ENCODE data around the gene RIPPLY3.
"Not testable (repeated sequence)": the region's sequence is repeated elsewhere in the genome, so short reads cannot be mapped to it uniquely, and the experiment has no call there.

The RIPPLY3 gene

GRCh38 chr21:37017951-37018679 lies 11.6 kb downstream of the RIPPLY3 start:
- no peak for DNase-seq (ENCODE audit: low read depth)

GRCh38 chr21:37026499-37026898 lies 20.0 kb downstream of the RIPPLY3 start:
- DNase-seq (ENCODE audit: low read depth) = no peak

GRCh38 chr21:37028570-37028969 lies 22.1 kb downstream of the RIPPLY3 start:
- no peak for DNase-seq (ENCODE audit: low read depth)

GRCh38 chr21:37030864-37031263 lies 24.4 kb downstream of the RIPPLY3 start:
- DNase-seq (ENCODE audit: low read depth) = no peak

- DNase-seq (ENCODE audit: low read depth) = no peak
Observed at GRCh38 chr21:37032293-37032692, 25.8 kb downstream of the RIPPLY3 start.

- peak; percentile 42 for DNase-seq (ENCODE audit: low read depth)
Observed at GRCh38 chr21:37032877-37033471, 26.5 kb downstream of the RIPPLY3 start.

GRCh38 chr21:37034394-37034793 lies 27.9 kb downstream of the RIPPLY3 start:
- DNase-seq (ENCODE audit: low read depth) = not testable (repeated sequence)

- DNase-seq (ENCODE audit: low read depth) = no peak
Observed at GRCh38 chr21:37036177-37036576, 29.7 kb downstream of the RIPPLY3 start.

GRCh38 chr21:37039411-37040075 lies 33.0 kb downstream of the RIPPLY3 start:
- DNase-seq (ENCODE audit: low read depth) = no peak

- no peak for DNase-seq (ENCODE audit: low read depth)
Observed at GRCh38 chr21:37040212-37040611, 33.7 kb downstream of the RIPPLY3 start.

GRCh38 chr21:37041706-37042271 lies 35.3 kb downstream of the RIPPLY3 start:
- DNase-seq (ENCODE audit: low read depth) = no peak

- DNase-seq (ENCODE audit: low read depth) = no peak
Observed at GRCh38 chr21:37043818-37044217, 37.3 kb downstream of the RIPPLY3 start.

- DNase-seq (ENCODE audit: low read depth) = no peak
Observed at GRCh38 chr21:37044643-37045042, 38.1 kb downstream of the RIPPLY3 start.

GRCh38 chr21:37045149-37045548 lies 38.6 kb downstream of the RIPPLY3 start:
- DNase-seq (ENCODE audit: low read depth) = no peak

GRCh38 chr21:37045556-37045955 lies 39.1 kb downstream of the RIPPLY3 start:
- DNase-seq (ENCODE audit: low read depth) = no peak

GRCh38 chr21:37047079-37047478 lies 40.6 kb downstream of the RIPPLY3 start:
- no peak for DNase-seq (ENCODE audit: low read depth)

GRCh38 chr21:37049741-37050140 lies 43.2 kb downstream of the RIPPLY3 start:
- DNase-seq (ENCODE audit: low read depth) = not testable (repeated sequence)

GRCh38 chr21:37055271-37055855 lies 48.9 kb downstream of the RIPPLY3 start:
- no peak for DNase-seq (ENCODE audit: low read depth)

GRCh38 chr21:37057614-37058013 lies 51.1 kb downstream of the RIPPLY3 start:
- DNase-seq (ENCODE audit: low read depth) = no peak

- no peak for DNase-seq (ENCODE audit: low read depth)
Observed at GRCh38 chr21:37058261-37058660, 51.8 kb downstream of the RIPPLY3 start.

- DNase-seq (ENCODE audit: low read depth) = no peak
Observed at GRCh38 chr21:37059181-37059580, 52.7 kb downstream of the RIPPLY3 start.

- peak; percentile 97 for DNase-seq (ENCODE audit: low read depth)
Observed at GRCh38 chr21:37060296-37060695, 53.8 kb downstream of the RIPPLY3 start.

Measured in fibroblast of gingiva (primary cell).